Caco-2 (cell line): ENCODE data around the gene PIGB. TPM values are rescaled to one million over a fixed set of nuclear protein-coding genes. Genes with fewer than 3 reads are reported as not detected.
"Not testable (repeated sequence)": the region's sequence is repeated elsewhere in the genome, so short reads cannot be mapped to it uniquely, and the experiment has no call there.

ENCODE experiments used
- BruUV-seq: library from RNA; stranded (reverse); fragments of 400-500 nt; replicated peaks from 2 replicates; lab custom pipeline; 2021; lab: Mats Ljungman, UMichigan
- CTCF ChIA-PET: fragments of 300-600 bp; sonication (Branson Sonifier 250); formaldehyde crosslinking; loops from one replicate; lab custom pipeline; 2022; ENCODE audit warnings: antibody characterized with exemption; lab: Charles Lee
- POLR2A ChIA-PET: fragments of 300-600 bp; sonication (Branson Sonifier 250); formaldehyde crosslinking; loops from one replicate; lab custom pipeline; 2022; ENCODE audit warnings: antibody characterized with exemption; lab: Charles Lee
- DNase-seq, 2 experiments: peaks; one replicate each; pipeline versions ENCODE4 v3.0.0 to v3.0.0-alpha.2; 2020 to 2022
- H3K27me3 ChIP-seq: replicated peaks from 2 replicates; pipeline ENCODE4 v1.6.0; 2011; ENCODE audit warnings: low read length; ENCODE audit not compliant: control insufficient read depth, insufficient read depth
- H3K36me3 ChIP-seq: 2 replicates; pipeline ENCODE4 v1.5.1; 2011; ENCODE audit warnings: low read length; ENCODE audit not compliant: control insufficient read depth, insufficient read depth
- H3K4me1 ChIP-seq: fragments of 250-450 bp; sonication (Bioruptor Pico); 2 replicates; pipeline ENCODE4 v1.5.1; 2020; ENCODE audit warnings: mild to moderate bottlenecking
- H3K4me3 ChIP-seq: 2 replicates; pipeline ENCODE4 v1.5.1; 2011; ENCODE audit warnings: low read depth, mild to moderate bottlenecking, control low read depth, low read length
- H3K9me3 ChIP-seq: fragments of 250-450 bp; sonication (Bioruptor Pico); 2 replicates; pipeline ENCODE4 v1.5.1; 2020; ENCODE audit warnings: mild to moderate bottlenecking, moderate library complexity
- H3K27ac Mint-ChIP-seq: one replicate; pipeline ENCODE4 v1.8.0; 2022; ENCODE audit warnings: mixed read lengths; ENCODE audit not compliant: unreplicated experiment
- H3K27me3 Mint-ChIP-seq: one replicate; pipeline ENCODE4 v1.8.0; 2022; ENCODE audit warnings: mixed read lengths; ENCODE audit not compliant: insufficient read depth, unreplicated experiment
- H3K36me3 Mint-ChIP-seq: one replicate; pipeline ENCODE4 v1.8.0; 2022; ENCODE audit warnings: mild to moderate bottlenecking, mixed read lengths; ENCODE audit not compliant: insufficient read depth, unreplicated experiment
- H3K4me1 Mint-ChIP-seq: one replicate; pipeline ENCODE4 v1.8.0; 2022; ENCODE audit warnings: low read depth, mixed read lengths; ENCODE audit not compliant: unreplicated experiment
- H3K4me3 Mint-ChIP-seq: one replicate; pipeline ENCODE4 v1.8.0; 2022; ENCODE audit warnings: mild to moderate bottlenecking, moderate library complexity, mixed read lengths; ENCODE audit not compliant: unreplicated experiment
- H3K9me3 Mint-ChIP-seq: one replicate; pipeline ENCODE4 v1.8.0; 2022; ENCODE audit warnings: mixed read lengths; ENCODE audit not compliant: unreplicated experiment
- CTCF ChIP-seq, 2 experiments: fragments of 200-600 bp in 1 of 2; IDR thresholded peaks; 1 replicate in 1 of 2; 2 replicates in 1 of 2; pipeline versions ENCODE4 v1.5.1 to v1.8.0; 2011 to 2022; ENCODE audit warnings: antibody characterized with exemption in 1 of 2, control low read depth in 1 of 2, inconsistent platforms in 1 of 2, low read depth in 1 of 2, low read length in 1 of 2, mild to moderate bottlenecking in 1 of 2, moderate library complexity in 1 of 2; ENCODE audit not compliant: insufficient read depth in 1 of 2, severe bottlenecking in 1 of 2, unreplicated experiment in 1 of 2
- intact Hi-C: fragments of 100-400 bp; cut with micrococcal nuclease; formaldehyde crosslinking; loops from one replicate; pipeline ENCODE4 v1.10.0; 2022; ENCODE audit not compliant: unreplicated experiment
- total RNA-seq: library from RNA; stranded (reverse); gene quantifications from 2 replicates; pipeline ENCODE4 v1.2.3, GENCODE V29; 2022

PIGB gene
- total RNA-seq, 1 experiment from 2014 or later: 15.5 TPM

- TF ChIP-seq CTCF (IDR thresholded peaks at IDR 0.05; ENCODE audit: insufficient read depth in 1 of 2, low read depth in 1 of 2, low read length in 1 of 2, severe bottlenecking in 1 of 2, unreplicated experiment in 1 of 2): peak; percentile 69 to 90
- CTCF ChIA-PET: interaction anchor here (1.1 to 1.2 kb wide), 2 partner anchors 73 to 149 kb away, joined by 5 to 9 read pairs; no protein-coding TSS in a partner anchor
- H3K9me3 Mint-ChIP-seq: no peaks in the 10 kb centered on the region
These were observed 28.4 kb upstream of the PIGB start for GRCh38 chr15:55290528-55291057.

GRCh38 chr15:55297315-55297714 lies 21.7 kb upstream of the PIGB start:
- Histone ChIP-seq H3K27me3 (no peaks in the 10 kb centered on the region), H3K4me3 (no peak overlapping the region), H3K9me3 (no peaks in the 10 kb centered on the region; the same call in 1 of the 2 replicates), H3K36me3 (no peaks in the 10 kb centered on the region), H3K4me1 (no peaks in the 10 kb centered on the region)
- Mint-ChIP-seq H3K9me3 (no peaks in the 10 kb centered on the region), H3K27ac (no peak overlapping the region), H3K36me3 (no peaks in the 10 kb centered on the region), H3K4me3 (no peak overlapping the region), H3K27me3 (no peaks in the 10 kb centered on the region), H3K4me1 (no peaks in the 10 kb centered on the region)
- no TSS peak for BruUV-seq
- CTCF ChIA-PET: no interaction called here
- no peak for TF ChIP-seq CTCF (IDR thresholded peaks at IDR 0.05; ENCODE audit: insufficient read depth in 1 of 2, low read depth in 1 of 2, low read length in 1 of 2, severe bottlenecking in 1 of 2, unreplicated experiment in 1 of 2)
- POLR2A ChIA-PET: no interaction called here
- intact Hi-C loops: no loop called here
- no peak for DNase-seq

More at GRCh38 chr15:55290528-55291057, 28.4 kb upstream of the PIGB start:
- no TSS peak for BruUV-seq
- Mint-ChIP-seq H3K27me3 (no peaks in the 10 kb centered on the region), H3K4me3 (peak overlapping the region; percentile 82), H3K27ac (no peak overlapping the region), H3K36me3 (no peaks in the 10 kb centered on the region), H3K4me1 (no peaks in the 10 kb centered on the region)
- Histone ChIP-seq H3K4me1 (no peaks in the 10 kb centered on the region; the same call in 1 of the 2 replicates), H3K27me3 (no peaks in the 10 kb centered on the region), H3K9me3 (no peaks in the 10 kb centered on the region), H3K36me3 (no peaks in the 10 kb centered on the region), H3K4me3 (peak overlapping the region; percentile 86)
- POLR2A ChIA-PET: no interaction called here
- peak; percentile 74 to 84 for DNase-seq
- intact Hi-C loops: loop anchor here (1.0 kb wide), 4 partner anchors 69 to 145 kb away; no protein-coding TSS in a partner anchor

DNA sequence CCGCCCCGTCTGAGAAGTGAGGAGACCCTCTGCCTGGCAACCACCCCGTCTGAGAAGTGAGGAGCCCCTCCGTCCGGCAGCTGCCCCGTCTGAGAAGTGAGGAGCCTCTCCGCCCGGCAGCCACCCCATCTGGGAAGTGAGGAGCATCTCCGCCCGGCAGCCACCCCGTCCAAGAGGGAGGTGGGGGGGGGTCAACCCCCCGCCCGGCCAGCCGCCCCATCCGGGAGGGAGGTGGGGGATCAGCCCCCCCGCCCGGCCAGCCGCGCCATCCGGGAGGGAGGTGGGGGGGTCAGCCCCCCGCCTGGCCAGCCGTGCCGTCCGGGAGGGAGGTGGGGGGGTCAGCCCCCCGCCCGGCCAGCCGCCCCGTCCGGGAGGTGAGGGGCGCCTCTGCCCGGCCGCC lies 16.2 kb upstream of the PIGB start:
- H3K9me3 ChIP-seq, POLR2A ChIA-PET, H3K9me3 Mint-ChIP-seq: not testable (repeated sequence)

More for the DNA sequence above, 16.2 kb upstream of the PIGB start:
- H3K27me3 Mint-ChIP-seq, intact Hi-C loops, H3K36me3 ChIP-seq, H3K4me3 ChIP-seq, H3K27ac Mint-ChIP-seq, H3K36me3 Mint-ChIP-seq, H3K4me1 ChIP-seq, H3K4me1 Mint-ChIP-seq, BruUV-seq, H3K27me3 ChIP-seq, DNase-seq, H3K4me3 Mint-ChIP-seq, CTCF ChIA-PET: not testable (repeated sequence)
